NT2/D1 (cell line): Measurements from ENCODE around the gene SORBS1.

ENCODE experiments used
- SUZ12 ChIP-seq: IDR thresholded peaks from 2 replicates; pipeline ENCODE4 v1.6.1; 2011; ENCODE audit not compliant: insufficient read length, insufficient read depth; ENCODE audit errors: extremely low read depth
- YY1 ChIP-seq: IDR thresholded peaks from 2 replicates; pipeline ENCODE4 v1.6.1; 2011; ENCODE audit not compliant: insufficient read length, insufficient read depth
- ZNF274 ChIP-seq: IDR thresholded peaks from 2 replicates; pipeline ENCODE4 v1.6.1; 2011; ENCODE audit warnings: mild to moderate bottlenecking, low read depth, low read length

DNA sequence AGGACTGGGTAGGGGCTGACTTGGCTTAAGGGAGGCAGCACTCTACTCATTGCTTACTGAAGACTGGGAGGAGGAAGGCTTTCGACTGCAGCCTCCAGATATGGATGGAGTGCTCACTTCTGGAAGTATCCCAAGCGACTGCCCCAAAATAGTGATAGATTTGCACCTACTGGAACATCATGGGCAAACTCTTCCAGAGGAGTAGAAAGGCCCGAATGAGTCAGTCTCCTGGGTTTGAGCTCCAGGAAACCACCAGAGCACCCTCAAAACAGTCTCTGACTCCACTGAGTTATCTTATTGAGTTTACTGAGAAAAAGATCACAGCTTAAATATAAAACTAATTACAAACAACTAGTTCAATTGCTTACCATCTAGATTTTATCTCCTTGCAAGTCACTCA lies 233.2 kb downstream of the SORBS1 start:
- TF ChIP-seq ZNF274 (no peak), SUZ12 (no peak), YY1 (no peak)
